Activated CD4-positive, alpha-beta T cell treated with anti-CD3 and anti-CD28 coated beads, Interleukin-2, Interleukin-4, amounts not matched to agents 100 ng/mL and 50 ng/mL, durations not matched to agents 16 hours and 8 hours (primary cell): Measurements from ENCODE around the gene TMEM179.
"Not testable (repeated sequence)": the region's sequence is repeated elsewhere in the genome, so short reads cannot be mapped to it uniquely, and the experiment has no call there.

Experiments used
- DNase-seq: peaks from one replicate; pipeline ENCODE4 v3.0.0-alpha.2; 2020; ENCODE audit warnings: low spot score

TMEM179 gene

GRCh38 chr14:104604458-104605449 is at the start of gene TMEM179:
Gene TMEM179, minus strand, starts transcription at chr14:104604772. Its CDS starts 31 bp downstream, at chr14:104604741.
- DNase-seq: no peak

GRCh38 chr14:104654119-104654518 is 49.5 kb upstream of the TMEM179 start:
- DNase-seq: no peak

GRCh38 chr14:104653130-104653920 is 48.8 kb upstream of the TMEM179 start:
- not testable (repeated sequence) for DNase-seq

GRCh38 chr14:104652386-104652785 is 47.8 kb upstream of the TMEM179 start:
- no peak for DNase-seq

- no peak for DNase-seq
Observed at GRCh38 chr14:104651876-104652260, 47.3 kb upstream of the TMEM179 start.

GRCh38 chr14:104650981-104651875 is 46.7 kb upstream of the TMEM179 start:
- no peak for DNase-seq

GRCh38 chr14:104650057-104650980 is 45.7 kb upstream of the TMEM179 start:
- peak; percentile 54 for DNase-seq

- no peak for DNase-seq
Observed at GRCh38 chr14:104647467-104648043, 43.0 kb upstream of the TMEM179 start.

- DNase-seq: no peak
Observed at GRCh38 chr14:104644656-104645378, 40.2 kb upstream of the TMEM179 start.

GRCh38 chr14:104644091-104644635 is 39.6 kb upstream of the TMEM179 start:
- DNase-seq: no peak

GRCh38 chr14:104643306-104643705 is 38.7 kb upstream of the TMEM179 start:
- no peak for DNase-seq

- DNase-seq: no peak
Observed at GRCh38 chr14:104642540-104642868, 37.9 kb upstream of the TMEM179 start.

GRCh38 chr14:104641753-104642539 is 37.4 kb upstream of the TMEM179 start:
- no peak for DNase-seq

GRCh38 chr14:104640681-104641080 is 36.1 kb upstream of the TMEM179 start:
- DNase-seq: no peak

GRCh38 chr14:104639885-104640548 is 35.4 kb upstream of the TMEM179 start:
- peak; percentile 50 for DNase-seq

GRCh38 chr14:104639471-104639870 is 34.9 kb upstream of the TMEM179 start:
- DNase-seq: no peak

- no peak for DNase-seq
Observed at GRCh38 chr14:104638927-104639450, 34.4 kb upstream of the TMEM179 start.

- DNase-seq: no peak
Observed at GRCh38 chr14:104638190-104638589, 33.6 kb upstream of the TMEM179 start.
